GM12872 (cell line): Measurements from ENCODE around the gene OBSCN.

Source experiments
- TF ChIP-seq, protein P1 (sequence below): IDR thresholded peaks from 3 replicates; pipeline ENCODE4 v1.5.1; 2011; ENCODE audit warnings: low read depth, mild to moderate bottlenecking, low read length, moderate library complexity; ENCODE audit not compliant: insufficient read depth

Gene OBSCN

DNA sequence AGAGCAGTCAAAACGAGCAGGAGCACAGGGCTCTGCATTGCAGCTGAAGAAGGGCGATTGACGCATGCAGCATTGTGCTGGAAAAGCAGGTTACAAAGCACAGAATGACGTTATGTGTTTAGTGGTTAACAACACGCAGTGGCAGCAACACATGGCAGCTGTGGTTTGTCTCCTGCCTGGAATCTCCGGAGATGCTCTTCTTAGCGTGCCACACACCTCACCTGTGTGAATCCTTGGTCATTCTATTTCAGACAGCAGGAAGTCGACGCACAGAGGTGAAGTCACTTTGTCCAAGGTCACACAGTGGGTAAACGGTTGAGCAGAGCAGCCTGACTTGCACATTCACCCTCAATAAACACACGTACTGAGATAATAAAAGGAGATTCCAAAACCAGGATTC lies 14.7 kb downstream of the OBSCN start:
- TF ChIP-seq, protein P1, sequence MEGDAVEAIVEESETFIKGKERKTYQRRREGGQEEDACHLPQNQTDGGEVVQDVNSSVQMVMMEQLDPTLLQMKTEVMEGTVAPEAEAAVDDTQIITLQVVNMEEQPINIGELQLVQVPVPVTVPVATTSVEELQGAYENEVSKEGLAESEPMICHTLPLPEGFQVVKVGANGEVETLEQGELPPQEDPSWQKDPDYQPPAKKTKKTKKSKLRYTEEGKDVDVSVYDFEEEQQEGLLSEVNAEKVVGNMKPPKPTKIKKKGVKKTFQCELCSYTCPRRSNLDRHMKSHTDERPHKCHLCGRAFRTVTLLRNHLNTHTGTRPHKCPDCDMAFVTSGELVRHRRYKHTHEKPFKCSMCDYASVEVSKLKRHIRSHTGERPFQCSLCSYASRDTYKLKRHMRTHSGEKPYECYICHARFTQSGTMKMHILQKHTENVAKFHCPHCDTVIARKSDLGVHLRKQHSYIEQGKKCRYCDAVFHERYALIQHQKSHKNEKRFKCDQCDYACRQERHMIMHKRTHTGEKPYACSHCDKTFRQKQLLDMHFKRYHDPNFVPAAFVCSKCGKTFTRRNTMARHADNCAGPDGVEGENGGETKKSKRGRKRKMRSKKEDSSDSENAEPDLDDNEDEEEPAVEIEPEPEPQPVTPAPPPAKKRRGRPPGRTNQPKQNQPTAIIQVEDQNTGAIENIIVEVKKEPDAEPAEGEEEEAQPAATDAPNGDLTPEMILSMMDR, result no peak

DNA sequence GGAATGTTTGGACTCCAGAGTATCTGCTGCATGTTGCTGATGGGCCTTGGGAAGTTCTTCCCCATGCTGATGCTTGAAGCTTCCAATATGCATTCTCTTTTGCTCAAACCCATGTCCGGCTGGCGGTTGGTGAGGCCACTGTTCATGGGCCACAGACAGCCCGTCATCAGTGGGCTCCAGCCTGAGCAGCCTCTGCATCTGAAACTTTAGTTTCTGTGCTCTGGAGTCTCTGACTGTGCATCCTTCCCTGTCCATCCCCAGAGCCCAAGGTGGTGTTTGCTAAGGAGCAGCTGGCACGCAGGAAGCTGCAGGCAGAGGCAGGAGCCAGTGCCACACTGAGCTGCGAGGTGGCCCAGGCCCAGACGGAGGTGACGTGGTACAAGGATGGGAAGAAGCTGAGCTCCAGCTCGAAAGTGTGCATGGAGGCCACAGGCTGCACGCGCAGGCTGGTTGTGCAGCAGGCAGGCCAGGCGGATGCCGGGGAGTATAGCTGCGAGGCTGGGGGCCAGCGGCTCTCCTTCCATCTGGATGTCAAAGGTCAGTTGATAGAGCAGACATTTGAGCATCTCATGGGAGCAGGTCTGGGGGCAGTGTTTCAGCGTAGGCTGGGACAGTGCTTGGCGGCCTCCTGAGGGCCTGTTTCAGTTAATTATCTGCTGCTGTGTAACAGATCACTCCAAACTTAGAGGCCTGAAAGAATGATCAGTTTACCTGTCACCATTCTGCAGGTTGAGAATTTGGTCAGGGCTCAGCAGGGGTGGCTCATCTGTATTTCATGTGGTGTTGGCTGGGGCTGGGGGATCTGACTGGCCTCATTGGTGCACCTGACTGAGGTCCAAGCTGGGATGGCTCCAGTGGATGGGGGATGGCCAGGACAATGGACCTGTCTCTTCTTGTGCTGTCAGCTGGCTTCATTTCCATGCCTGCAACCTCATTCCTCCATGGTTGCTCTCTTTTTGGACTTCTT lies 16.6 kb downstream of the OBSCN start:
- TF ChIP-seq, protein P1, result no peak

DNA sequence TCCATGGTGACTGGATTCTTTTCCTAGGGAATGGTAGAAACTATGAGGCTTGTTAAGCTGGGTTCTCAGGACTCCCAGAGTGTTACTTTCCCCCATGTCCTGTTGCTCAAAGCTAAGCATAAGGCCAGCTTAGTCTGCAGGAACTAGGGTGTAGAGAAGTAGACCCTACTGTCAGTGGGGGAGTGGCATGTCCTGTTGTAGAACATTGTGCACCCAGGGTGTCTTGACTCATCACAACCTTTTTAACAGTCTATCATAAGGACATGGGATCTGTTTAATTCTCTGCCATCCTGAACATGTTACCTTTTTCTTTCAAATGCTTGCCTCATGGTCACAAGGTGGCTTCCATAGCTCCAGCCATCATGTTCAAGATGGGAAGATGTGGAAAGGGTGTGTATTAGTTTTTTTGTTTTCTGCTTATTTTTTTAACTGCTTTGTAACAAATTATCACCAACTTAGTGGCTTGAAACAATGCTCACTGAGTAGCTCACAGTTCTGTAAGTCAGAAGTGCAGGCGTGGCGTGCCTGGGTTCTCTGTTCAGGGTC lies 17.4 kb downstream of the OBSCN start:
- TF ChIP-seq, protein P1, result no peak

DNA sequence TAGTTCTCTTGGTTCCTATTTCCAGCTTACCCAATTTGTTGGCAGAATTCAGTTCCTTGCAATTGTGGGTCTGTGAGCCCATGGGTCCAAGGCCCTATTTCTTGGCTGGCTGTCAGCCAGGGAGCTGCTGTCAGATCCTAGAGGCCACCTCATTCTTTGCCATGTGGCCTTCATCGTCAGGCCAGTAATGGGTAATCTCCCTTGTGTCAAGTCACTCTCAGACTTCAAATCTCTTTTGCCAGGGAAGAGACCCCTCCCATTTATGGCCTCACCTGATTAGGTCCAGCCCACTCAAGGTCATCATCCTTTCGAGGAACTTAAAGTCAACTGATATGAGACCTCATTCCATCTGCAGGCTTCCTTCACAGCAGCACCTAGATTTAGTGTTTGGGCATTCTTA lies 17.9 kb downstream of the OBSCN start:
- TF ChIP-seq, protein P1, result no peak

DNA sequence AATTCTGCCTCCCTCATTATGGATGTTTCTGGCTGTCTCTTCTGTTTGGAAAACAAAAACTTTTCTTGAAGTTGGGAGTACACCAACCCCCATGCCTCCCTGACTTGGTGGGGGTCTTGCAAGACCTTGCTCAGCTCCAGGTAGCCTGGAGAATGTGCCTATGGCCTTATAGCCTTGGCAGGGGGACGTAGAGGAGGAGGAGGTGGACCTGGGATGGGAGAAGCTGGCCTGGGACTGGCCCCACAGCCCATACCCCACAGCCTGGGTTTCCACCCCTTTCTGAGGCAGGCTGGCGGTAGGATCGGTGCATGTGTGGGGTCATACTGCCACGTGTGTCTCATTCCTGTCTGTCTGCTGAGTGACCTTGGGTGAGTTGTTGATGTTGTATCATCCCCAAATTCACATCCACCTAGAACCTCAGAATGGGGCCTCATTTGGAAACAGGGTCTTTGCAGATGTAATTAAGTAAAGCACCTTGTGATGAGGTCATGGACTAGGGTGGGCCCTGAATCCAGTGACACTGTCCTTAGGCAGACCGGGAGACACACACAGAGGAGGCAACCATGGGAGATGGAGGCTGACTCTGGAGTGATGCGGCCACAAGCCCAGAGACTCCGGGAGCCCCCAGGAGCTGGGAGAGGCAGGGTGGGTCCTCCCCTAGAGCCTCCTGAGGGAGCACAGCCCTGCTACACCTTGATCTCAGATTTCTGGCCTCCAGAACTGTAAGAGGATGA lies 18.5 kb downstream of the OBSCN start:
- TF ChIP-seq, protein P1, result no peak

DNA sequence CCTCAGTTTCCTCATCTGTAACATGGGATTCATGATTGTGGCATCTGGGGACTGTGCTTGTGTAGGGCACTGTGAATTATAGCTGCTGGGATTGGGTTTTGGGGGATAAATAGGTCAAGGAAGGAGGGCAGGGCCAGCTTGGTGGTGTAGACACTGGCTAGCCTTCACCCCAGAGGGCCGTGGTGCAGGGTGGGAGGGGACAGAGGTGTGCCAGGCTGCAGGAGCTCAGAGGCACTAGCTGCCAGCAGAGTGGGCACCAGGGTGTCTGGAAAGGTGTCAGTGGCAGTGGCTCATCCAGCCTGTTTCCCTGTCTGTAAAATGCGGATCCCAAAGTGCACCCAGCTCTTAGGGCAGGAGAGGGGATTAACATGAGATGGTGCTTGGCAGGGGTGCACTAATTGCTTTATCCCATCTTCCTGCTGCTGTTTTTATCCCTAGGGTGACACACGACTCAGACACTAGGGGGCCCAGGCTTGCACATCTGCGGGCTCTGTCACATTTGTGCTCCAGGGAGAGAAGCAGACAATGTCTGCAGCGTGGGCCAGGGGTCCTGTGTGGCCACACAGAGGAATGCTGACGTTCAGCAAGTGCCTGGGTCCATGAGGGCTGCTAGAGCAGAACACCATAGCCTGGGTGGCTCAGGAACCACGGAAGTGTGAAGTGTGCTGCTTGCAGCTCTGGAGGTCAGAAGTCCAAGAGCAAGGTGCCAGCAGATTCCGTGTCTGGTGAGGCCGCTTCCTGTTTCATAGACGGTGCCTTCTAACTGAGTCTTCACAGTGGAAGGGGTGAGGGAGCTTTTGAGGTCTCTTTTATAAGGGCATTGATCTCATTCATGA lies 19.3 kb downstream of the OBSCN start:
- TF ChIP-seq, protein P1, result peak; percentile 24; the same call in 1 of the 3 replicates
